Endodermal cell (in vitro differentiated cells): Measurements from ENCODE around the gene SOCS2. TPM values are rescaled to one million over a fixed set of nuclear protein-coding genes. Genes with fewer than 3 reads are reported as not detected.

Experiments
- DNase-seq: peaks from one replicate; pipeline ENCODE4 v3.0.0-alpha.2; 2017
- H3K27ac ChIP-seq: 2 replicates; pipeline ENCODE4 v1.5.1; 2013; ENCODE audit warnings: mild to moderate bottlenecking, low read depth, low read length, moderate library complexity
- H3K27me3 ChIP-seq: 2 replicates; pipeline ENCODE4 v1.6.1; 2013; ENCODE audit warnings: mild to moderate bottlenecking, low read length, moderate library complexity; ENCODE audit not compliant: insufficient read depth, control insufficient read depth, poor library complexity, severe bottlenecking
- H3K36me3 ChIP-seq: 2 replicates; pipeline ENCODE4 v1.7.0; 2013; ENCODE audit warnings: mild to moderate bottlenecking, low read length, moderate library complexity; ENCODE audit not compliant: control insufficient read depth, insufficient read depth
- H3K4me1 ChIP-seq: one replicate; pipeline ENCODE4 v1.7.0; 2013; ENCODE audit warnings: low read length; ENCODE audit not compliant: control insufficient read depth, insufficient read depth
- H3K4me3 ChIP-seq: 2 replicates; pipeline ENCODE4 v1.5.1; 2013; ENCODE audit warnings: mild to moderate bottlenecking, low read length, moderate library complexity
- H3K9ac ChIP-seq: 2 replicates; pipeline ENCODE4 v1.6.1; 2013; ENCODE audit warnings: mild to moderate bottlenecking, low read length, moderate library complexity; ENCODE audit not compliant: poor library complexity, severe bottlenecking; ENCODE audit errors: extremely low read depth
- H3K9me3 ChIP-seq: 2 replicates; pipeline ENCODE4 v1.6.1; 2013; ENCODE audit warnings: mild to moderate bottlenecking, low read length, moderate library complexity; ENCODE audit not compliant: control insufficient read depth
- H3K27ac Mint-ChIP-seq: 2 replicates; pipeline ENCODE4 v1.8.0; 2020; ENCODE audit warnings: mixed read lengths
- H3K27me3 Mint-ChIP-seq: 2 replicates; pipeline ENCODE4 v1.8.0; 2021; ENCODE audit warnings: mild to moderate bottlenecking, mixed read lengths; ENCODE audit not compliant: insufficient read depth
- H3K36me3 Mint-ChIP-seq: 2 replicates; pipeline ENCODE4 v1.8.0; 2020; ENCODE audit warnings: low read depth, mixed read lengths
- H3K4me1 Mint-ChIP-seq: 2 replicates; pipeline ENCODE4 v1.8.0; 2020; ENCODE audit warnings: mixed read lengths
- H3K4me3 Mint-ChIP-seq: 2 replicates; pipeline ENCODE4 v1.8.0; 2020; ENCODE audit warnings: mild to moderate bottlenecking, moderate library complexity, mixed read lengths
- H3K9me3 Mint-ChIP-seq: 2 replicates; pipeline ENCODE4 v1.8.0; 2020; ENCODE audit warnings: mild to moderate bottlenecking, mixed read lengths
- WGBS, 2 experiments: methylation state at CpG; one replicate each; pipeline versions ENCODE4 v1.1.5 to v1.1.7; 2013; ENCODE audit warnings: missing lambda C conversion rate in 2 of 2, mixed read lengths in 1 of 2; ENCODE audit not compliant: insufficient coverage in 1 of 2, insufficient read length in 1 of 2; 5-methylcytosine and 5-hydroxymethylcytosine counted together
- total RNA-seq, 2 donors: library from RNA; stranded (reverse); fragmentation: NEBNext Ultra II Directional in 1 of 2; extraction: Animal tissue kit (Norgen Biotek cat#: 25700) in 1 of 2; gene quantifications; 2 replicates in 1 of 2; 3 replicates in 1 of 2; pipeline ENCODE4 v1.2.1, GENCODE V29; 2021
- TF ChIP-seq, protein P1 (sequence below): fragments of 200-600 bp; sonication (generic); conservative IDR thresholded peaks from 2 replicates; pipeline ENCODE4 v1.5.0; 2021; ENCODE audit warnings: antibody characterized with exemption, mild to moderate bottlenecking

SOCS2 gene
- total RNA-seq, 2 donors from 2014 or later, result 46.9 to 60.2 TPM

DNA sequence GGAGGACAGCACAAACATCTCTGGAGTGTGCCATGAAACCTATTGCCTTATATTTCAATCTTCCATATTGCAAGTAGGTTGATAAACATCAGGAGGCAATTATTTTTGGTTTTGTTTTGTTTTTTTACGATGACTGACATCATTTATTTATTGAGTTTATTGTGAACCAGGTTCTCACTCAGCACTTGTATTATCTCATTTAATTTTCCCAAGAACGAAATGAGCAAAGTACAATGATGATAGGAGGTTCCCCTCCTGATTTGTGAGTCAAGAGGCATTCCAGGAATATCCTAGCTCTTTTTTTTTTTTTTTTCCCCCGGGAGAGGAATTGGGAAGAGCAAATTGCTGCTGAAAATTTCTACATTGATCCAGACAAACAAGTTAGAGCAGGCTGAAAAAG lies 4.7 kb downstream of the SOCS2 start:
- no peak overlapping the region for H3K27ac Mint-ChIP-seq
- H3K36me3 ChIP-seq, result peaks cover 52% of the 10 kb centered on the region
- H3K9me3 Mint-ChIP-seq, result no peaks in the 10 kb centered on the region
- H3K4me3 ChIP-seq, result no peak overlapping the region
- DNase-seq, result no peak
- H3K9ac ChIP-seq, result no peak overlapping the region
- TF ChIP-seq, protein P1, sequence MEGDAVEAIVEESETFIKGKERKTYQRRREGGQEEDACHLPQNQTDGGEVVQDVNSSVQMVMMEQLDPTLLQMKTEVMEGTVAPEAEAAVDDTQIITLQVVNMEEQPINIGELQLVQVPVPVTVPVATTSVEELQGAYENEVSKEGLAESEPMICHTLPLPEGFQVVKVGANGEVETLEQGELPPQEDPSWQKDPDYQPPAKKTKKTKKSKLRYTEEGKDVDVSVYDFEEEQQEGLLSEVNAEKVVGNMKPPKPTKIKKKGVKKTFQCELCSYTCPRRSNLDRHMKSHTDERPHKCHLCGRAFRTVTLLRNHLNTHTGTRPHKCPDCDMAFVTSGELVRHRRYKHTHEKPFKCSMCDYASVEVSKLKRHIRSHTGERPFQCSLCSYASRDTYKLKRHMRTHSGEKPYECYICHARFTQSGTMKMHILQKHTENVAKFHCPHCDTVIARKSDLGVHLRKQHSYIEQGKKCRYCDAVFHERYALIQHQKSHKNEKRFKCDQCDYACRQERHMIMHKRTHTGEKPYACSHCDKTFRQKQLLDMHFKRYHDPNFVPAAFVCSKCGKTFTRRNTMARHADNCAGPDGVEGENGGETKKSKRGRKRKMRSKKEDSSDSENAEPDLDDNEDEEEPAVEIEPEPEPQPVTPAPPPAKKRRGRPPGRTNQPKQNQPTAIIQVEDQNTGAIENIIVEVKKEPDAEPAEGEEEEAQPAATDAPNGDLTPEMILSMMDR, result no peak
- H3K27me3 ChIP-seq, result no peaks in the 10 kb centered on the region
- no peak overlapping the region for H3K27ac ChIP-seq
- no peak overlapping the region for H3K4me3 Mint-ChIP-seq
- peaks cover 6% of the 10 kb centered on the region for H3K27me3 Mint-ChIP-seq
- H3K4me1 Mint-ChIP-seq, result peaks cover 33% of the 10 kb centered on the region
- peaks cover 46% of the 10 kb centered on the region for H3K36me3 Mint-ChIP-seq
- H3K4me1 ChIP-seq, result peaks cover 4% of the 10 kb centered on the region
- H3K9me3 ChIP-seq, result no peaks in the 10 kb centered on the region
- 97 to 100% methylated on average over 1 to 3 of the region's 3 CpGs for WGBS, 2 experiments

DNA sequence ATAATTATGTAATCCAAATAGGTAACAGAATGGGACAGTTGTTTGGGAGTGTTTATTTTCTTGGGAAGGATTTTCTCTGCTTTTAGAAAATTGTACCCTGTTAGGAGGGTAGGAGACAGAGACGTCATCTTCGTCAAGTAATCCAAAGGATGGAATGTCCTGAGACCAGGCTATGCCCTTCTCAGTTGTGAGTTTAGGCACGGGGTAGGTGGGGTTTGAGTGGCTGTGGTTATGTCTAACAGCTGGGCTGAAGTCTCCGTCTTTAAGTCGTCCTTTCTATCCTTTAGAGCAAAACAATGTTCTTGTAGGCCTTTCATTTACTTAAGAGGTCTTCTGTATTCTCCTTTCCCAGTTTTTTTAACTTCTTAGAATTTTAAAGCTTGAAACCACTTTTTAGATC lies 5.7 kb downstream of the SOCS2 start:
- H3K9ac ChIP-seq, result no peak overlapping the region
- H3K27ac Mint-ChIP-seq, result no peak overlapping the region
- peaks cover 50% of the 10 kb centered on the region for H3K36me3 Mint-ChIP-seq
- H3K9me3 Mint-ChIP-seq, result no peaks in the 10 kb centered on the region
- no peak for DNase-seq
- H3K27me3 Mint-ChIP-seq, result peaks cover 5% of the 10 kb centered on the region
- WGBS, 2 experiments, result 88 to 94% methylated on average over 5 of the region's 5 CpGs
- no peak overlapping the region for H3K4me3 Mint-ChIP-seq
- peaks cover 52% of the 10 kb centered on the region for H3K36me3 ChIP-seq
- H3K4me1 ChIP-seq, result peaks cover 4% of the 10 kb centered on the region
- TF ChIP-seq, protein P1, result no peak
- H3K9me3 ChIP-seq, result no peaks in the 10 kb centered on the region
- no peak overlapping the region for H3K4me3 ChIP-seq
- H3K4me1 Mint-ChIP-seq, result peaks cover 35% of the 10 kb centered on the region
- no peaks in the 10 kb centered on the region for H3K27me3 ChIP-seq
- H3K27ac ChIP-seq, result no peak overlapping the region

DNA sequence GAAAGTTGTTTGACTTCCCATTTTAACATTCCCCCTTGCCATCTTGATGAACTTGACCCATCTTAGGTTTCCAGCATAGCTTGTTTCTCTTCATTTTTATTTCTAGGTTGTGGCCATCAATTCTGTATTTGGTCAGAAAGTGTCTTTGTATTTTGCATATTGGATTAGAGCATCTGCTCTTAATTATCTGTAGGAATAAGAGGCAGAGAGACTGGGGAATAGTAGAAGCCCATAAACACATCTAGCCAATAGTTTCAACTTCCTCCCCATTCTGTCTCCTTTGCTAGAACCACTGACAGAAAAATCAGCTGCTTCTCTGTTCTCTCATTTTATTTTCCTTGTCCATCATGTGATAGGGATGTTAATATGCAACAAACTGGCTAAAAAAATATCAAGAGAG lies 8.2 kb downstream of the SOCS2 start:
- Histone ChIP-seq H3K4me3 (no peak overlapping the region), H3K9ac (no peak overlapping the region), H3K27ac (no peak overlapping the region), H3K9me3 (no peaks in the 10 kb centered on the region), H3K27me3 (no peaks in the 10 kb centered on the region), H3K36me3 (peaks cover 40% of the 10 kb centered on the region), H3K4me1 (peaks cover 6% of the 10 kb centered on the region)
- no peak for DNase-seq
- H3K9me3 Mint-ChIP-seq, result no peaks in the 10 kb centered on the region
- peaks cover 44% of the 10 kb centered on the region for H3K4me1 Mint-ChIP-seq
- H3K27me3 Mint-ChIP-seq, result no peaks in the 10 kb centered on the region
- H3K27ac Mint-ChIP-seq, result no peak overlapping the region
- no peak overlapping the region for H3K4me3 Mint-ChIP-seq
- TF ChIP-seq, protein P1, result no peak
- H3K36me3 Mint-ChIP-seq, result peaks cover 40% of the 10 kb centered on the region
